Fibroblast of lung (primary cell): ENCODE measurements around the gene CALML4.

Experiments used
- EZH2 ChIP-seq: IDR thresholded peaks from 2 replicates; pipeline ENCODE4 v1.5.1; 2012; ENCODE audit warnings: low read length, control low read depth, mild to moderate bottlenecking; ENCODE audit errors: missing control alignments
- TF ChIP-seq, protein P1 (sequence below), 2 donors: IDR thresholded peaks in 1 of 2; conservative IDR thresholded peaks in 1 of 2; 1 replicate in 1 of 2; 2 replicates in 1 of 2; pipeline ENCODE4 v1.5.1; 2011 to 2012; ENCODE audit warnings: low read length in 2 of 2, control low read depth in 1 of 2, inconsistent platforms in 1 of 2, low read depth in 1 of 2, mild to moderate bottlenecking in 1 of 2

DNA sequence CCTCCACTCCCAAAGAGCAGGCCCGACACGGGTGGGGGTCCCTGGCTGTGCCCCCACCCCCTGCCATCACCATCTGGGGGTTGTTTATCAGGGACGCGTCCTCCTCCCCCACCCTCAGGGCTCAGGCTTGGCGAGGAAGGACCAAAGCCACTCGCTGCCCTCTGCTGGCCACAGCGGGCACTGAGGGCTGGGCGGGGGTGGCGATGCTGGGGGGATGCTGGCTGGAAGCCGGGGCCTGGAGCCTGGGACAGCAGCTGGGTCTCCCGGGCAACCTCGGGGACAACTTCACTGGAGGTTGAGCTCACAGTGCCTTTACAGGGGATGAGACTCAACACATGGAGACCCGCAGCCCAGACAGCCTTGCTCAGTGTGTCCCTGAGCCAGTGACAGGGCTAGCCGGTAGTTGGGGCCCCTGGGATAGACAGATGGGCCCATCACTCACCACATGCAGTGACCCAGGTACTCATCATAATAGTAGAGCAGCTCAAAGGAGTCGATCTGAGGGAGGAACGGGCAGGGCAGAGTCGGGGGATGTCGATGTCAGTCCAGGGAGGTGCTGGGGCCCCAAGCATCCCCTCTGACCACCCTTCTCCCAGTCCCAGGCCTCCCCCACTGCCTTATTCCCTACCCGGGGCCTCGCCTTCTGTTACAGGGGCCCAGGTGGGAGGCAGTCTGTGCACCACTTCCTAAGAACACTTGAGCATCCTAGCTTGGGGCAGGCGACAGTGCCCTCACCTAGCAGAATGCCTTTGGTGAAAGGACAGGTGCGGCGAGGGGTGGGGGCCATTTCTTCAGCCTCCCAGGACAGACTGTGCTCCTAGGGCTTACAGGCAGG lies 5.9 kb upstream of the CALML4 start:
- TF ChIP-seq, protein P1, sequence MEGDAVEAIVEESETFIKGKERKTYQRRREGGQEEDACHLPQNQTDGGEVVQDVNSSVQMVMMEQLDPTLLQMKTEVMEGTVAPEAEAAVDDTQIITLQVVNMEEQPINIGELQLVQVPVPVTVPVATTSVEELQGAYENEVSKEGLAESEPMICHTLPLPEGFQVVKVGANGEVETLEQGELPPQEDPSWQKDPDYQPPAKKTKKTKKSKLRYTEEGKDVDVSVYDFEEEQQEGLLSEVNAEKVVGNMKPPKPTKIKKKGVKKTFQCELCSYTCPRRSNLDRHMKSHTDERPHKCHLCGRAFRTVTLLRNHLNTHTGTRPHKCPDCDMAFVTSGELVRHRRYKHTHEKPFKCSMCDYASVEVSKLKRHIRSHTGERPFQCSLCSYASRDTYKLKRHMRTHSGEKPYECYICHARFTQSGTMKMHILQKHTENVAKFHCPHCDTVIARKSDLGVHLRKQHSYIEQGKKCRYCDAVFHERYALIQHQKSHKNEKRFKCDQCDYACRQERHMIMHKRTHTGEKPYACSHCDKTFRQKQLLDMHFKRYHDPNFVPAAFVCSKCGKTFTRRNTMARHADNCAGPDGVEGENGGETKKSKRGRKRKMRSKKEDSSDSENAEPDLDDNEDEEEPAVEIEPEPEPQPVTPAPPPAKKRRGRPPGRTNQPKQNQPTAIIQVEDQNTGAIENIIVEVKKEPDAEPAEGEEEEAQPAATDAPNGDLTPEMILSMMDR (conservative IDR thresholded peaks at IDR 0.05 in 1 of 2, IDR thresholded peaks at IDR 0.05 in 1 of 2; ENCODE audit: low read depth in 1 of 2, low read length in 2 of 2), result peak; percentile 77 to 88
- no peak for TF ChIP-seq EZH2
